BJ (cell line): Measurements from ENCODE around the gene MAP2K1. TPM values are rescaled to one million over a fixed set of nuclear protein-coding genes. Genes with fewer than 3 reads are reported as not detected.

Experiments used
- CTCF ChIA-PET: fragments of 350-600 bp; formaldehyde crosslinking; extraction: SDS; loops from one replicate; lab custom pipeline; 2021; ENCODE audit warnings: antibody characterized with exemption, inconsistent platforms; lab: Yijun Ruan, JAX
- POLR2A ChIA-PET: fragments of 300-600 bp; sonication (Branson Sonifier 250); formaldehyde crosslinking; extraction: SDS; loops from one replicate; lab custom pipeline; 2021; ENCODE audit warnings: antibody characterized with exemption; lab: Charles Lee
- DNase-seq: peaks from one replicate; pipeline ENCODE4 v3.0.0-alpha.2; 2011; ENCODE audit warnings: low read depth
- H3K27me3 ChIP-seq: 2 replicates; pipeline ENCODE4 v1.6.0; 2011; ENCODE audit warnings: low read length; ENCODE audit not compliant: control insufficient read depth, insufficient read depth
- H3K36me3 ChIP-seq: 2 replicates; pipeline ENCODE4 v1.5.1; 2011; ENCODE audit warnings: low read length; ENCODE audit not compliant: control insufficient read depth, insufficient read depth
- H3K4me3 ChIP-seq: 2 replicates; pipeline ENCODE4 v1.5.1; 2011; ENCODE audit warnings: low read depth, mild to moderate bottlenecking, control low read depth, low read length
- CTCF ChIP-seq: IDR thresholded peaks from 2 replicates; pipeline ENCODE4 v1.5.1; 2011; ENCODE audit warnings: low read depth, mild to moderate bottlenecking, control low read depth, inconsistent platforms, low read length, moderate library complexity; ENCODE audit not compliant: insufficient read depth
- polyA plus RNA-seq: library from polyadenylated mRNA; depleted of rRNA; stranded (reverse); fragments of >200 nt; gene quantifications from 2 replicates; pipeline ENCODE4 v1.2.3, GENCODE V29; 2011

The MAP2K1 gene
- polyA plus RNA-seq, 1 experiment = 19.0 TPM

- no peaks in the 10 kb centered on the region; the same call in 1 of the 2 replicates for H3K36me3 ChIP-seq
- no peak for DNase-seq
- H3K27me3 ChIP-seq = no peaks in the 10 kb centered on the region
- no peak for TF ChIP-seq CTCF
- ChIA-PET CTCF (interaction anchor here (1.1 to 2.2 kb wide), 2 partner anchors 9 to 16 kb away, joined by 3 to 6 read pairs; no protein-coding TSS in a partner anchor), POLR2A (no interaction called here)
- no peak overlapping the region for H3K4me3 ChIP-seq
These were observed 25.5 kb downstream of the MAP2K1 start for GRCh38 chr15:66412220-66412619.

- Histone ChIP-seq H3K4me3 (no peak overlapping the region), H3K36me3 (no peaks in the 10 kb centered on the region; the same call in 1 of the 2 replicates), H3K27me3 (no peaks in the 10 kb centered on the region)
- CTCF ChIA-PET = interaction anchor here (0.9 to 2.2 kb wide), 4 partner anchors 8 to 25 kb away, joined by 3 to 9 read pairs (median 5); no protein-coding TSS in a partner anchor
- POLR2A ChIA-PET = interaction anchor here (0.7 kb wide), 1 partner anchor 1634 kb away, joined by 3 read pairs; no protein-coding TSS in a partner anchor
- no peak for DNase-seq
- TF ChIP-seq CTCF = no peak
These were observed 26.9 kb downstream of the MAP2K1 start for GRCh38 chr15:66413579-66413978.

- H3K4me3 ChIP-seq = no peak overlapping the region
- TF ChIP-seq CTCF = no peak
- DNase-seq = no peak
- H3K27me3 ChIP-seq = no peaks in the 10 kb centered on the region
- H3K36me3 ChIP-seq = no peaks in the 10 kb centered on the region; the same call in 1 of the 2 replicates
- ChIA-PET POLR2A (no interaction called here), CTCF (interaction anchor here (1.1 to 2.2 kb wide), 3 partner anchors 10 to 82 kb away, joined by 3 to 9 read pairs (median 4); partner anchors contain the start of gene SNAPC5)
These were observed 28.6 kb downstream of the MAP2K1 start for GRCh38 chr15:66415360-66415759.

- no peak for DNase-seq
- no peaks in the 10 kb centered on the region for H3K27me3 ChIP-seq
- H3K36me3 ChIP-seq = no peaks in the 10 kb centered on the region
- POLR2A ChIA-PET = no interaction called here
- H3K4me3 ChIP-seq = no peak overlapping the region
- CTCF ChIA-PET = interaction anchor here (0.8 kb wide), 1 partner anchor 32 kb away, joined by 3 read pairs; no protein-coding TSS in a partner anchor
- TF ChIP-seq CTCF = no peak
These were observed 31.0 kb downstream of the MAP2K1 start for GRCh38 chr15:66417736-66418135.

GRCh38 chr15:66419471-66419870 is 32.8 kb downstream of the MAP2K1 start:
- Histone ChIP-seq H3K36me3 (no peaks in the 10 kb centered on the region), H3K4me3 (no peak overlapping the region), H3K27me3 (no peaks in the 10 kb centered on the region)
- no peak for DNase-seq
- POLR2A ChIA-PET = no interaction called here
- TF ChIP-seq CTCF = no peak
- CTCF ChIA-PET = no interaction called here
